SK-N-SH (cell line): ENCODE data around the gene PCK1. TPM values are rescaled to one million over a fixed set of nuclear protein-coding genes. Genes with fewer than 3 reads are reported as not detected.

Experiments used
- CTCF ChIA-PET: fragments of 300-600, 350-600 bp; formaldehyde crosslinking; extraction: SDS; loops from one replicate; lab custom pipeline; 2021; lab: Yijun Ruan, JAX
- POLR2A ChIA-PET: fragments of 350-600 bp; sonication (Branson Sonifier 250); formaldehyde crosslinking; extraction: SDS; loops from one replicate; lab custom pipeline; 2020; ENCODE audit warnings: antibody characterized with exemption, inconsistent platforms; lab: Yijun Ruan, JAX
- DNase-seq: peaks from one replicate; pipeline ENCODE4 v3.0.0; 2012
- H2AFZ ChIP-seq: fragments of 200-600 bp; sonication (generic); 2 replicates; pipeline ENCODE4 v1.8.1; 2016; ENCODE audit warnings: antibody characterized with exemption, mild to moderate bottlenecking, low read depth
- H3F3A ChIP-seq: fragments of 200-600 bp; sonication (generic); replicated peaks from 2 replicates; pipeline ENCODE3; 2016; ENCODE audit warnings: antibody characterized with exemption, mild to moderate bottlenecking; ENCODE audit not compliant: insufficient read depth
- H3K27ac ChIP-seq, 2 experiments: fragments of 200-500 bp in 1 of 2; fragments of 200-600 bp in 1 of 2; sonication (Bioruptor generic) in 1 of 2; sonication (generic), shearing (Covaris generic) in 1 of 2; 2 replicates each; pipeline versions ENCODE4 v1.5.1 to v1.6.1; 2014 to 2016; ENCODE audit warnings: low read depth in 2 of 2, inconsistent platforms in 1 of 2, low read length in 1 of 2, mild to moderate bottlenecking in 1 of 2, mixed read lengths in 1 of 2
- H3K27me3 ChIP-seq: fragments of 200-600 bp; sonication (generic), shearing (Covaris generic); 2 replicates; pipeline ENCODE4 v1.6.1; 2016; ENCODE audit warnings: mixed run types; ENCODE audit not compliant: insufficient read depth
- H3K36me3 ChIP-seq, 2 experiments: fragments of 200-500 bp in 1 of 2; fragments of 200-600 bp in 1 of 2; sonication (Bioruptor generic) in 1 of 2; sonication (generic) in 1 of 2; replicated peaks in 1 of 2; 2 replicates each; pipeline versions ENCODE3 to v1.5.1; 2014 to 2016; ENCODE audit warnings: low read length in 1 of 2, mild to moderate bottlenecking in 1 of 2; ENCODE audit not compliant: insufficient read depth in 2 of 2, control insufficient read depth in 1 of 2
- H3K4me1 ChIP-seq, 2 experiments: fragments of 200-500 bp in 1 of 2; fragments of 200-600 bp in 1 of 2; sonication (Bioruptor generic) in 1 of 2; sonication (generic), shearing (Covaris generic) in 1 of 2; 2 replicates each; pipeline versions ENCODE4 v1.5.1 to v1.6.1; 2014 to 2016; ENCODE audit warnings: low read depth in 1 of 2, low read length in 1 of 2, mixed run types in 1 of 2; ENCODE audit not compliant: insufficient read depth in 2 of 2, control insufficient read depth in 1 of 2
- H3K4me2 ChIP-seq: fragments of 200-600 bp; sonication (generic), shearing (Covaris generic); 2 replicates; pipeline ENCODE4 v1.6.1; 2017; ENCODE audit warnings: mixed run types
- H3K4me3 ChIP-seq, 2 experiments: fragments of 200-500 bp in 1 of 2; fragments of 200-600 bp in 1 of 2; sonication (Bioruptor generic) in 1 of 2; sonication (generic), shearing (Covaris generic) in 1 of 2; 2 replicates each; pipeline versions ENCODE4 v1.5.1 to v1.8.1; 2014 to 2016; ENCODE audit warnings: low read depth in 2 of 2, inconsistent platforms in 1 of 2, low read length in 1 of 2, mild to moderate bottlenecking in 1 of 2, mixed read lengths in 1 of 2, moderate library complexity in 1 of 2
- H3K79me2 ChIP-seq: fragments of 200-600 bp; sonication (generic); 2 replicates; pipeline ENCODE4 v1.8.1; 2017; ENCODE audit warnings: mild to moderate bottlenecking; ENCODE audit not compliant: insufficient read depth
- H3K9ac ChIP-seq: fragments of 200-600 bp; sonication (generic); 2 replicates; pipeline ENCODE4 v1.6.1; 2017; ENCODE audit warnings: mixed run types
- H3K9me2 ChIP-seq: fragments of 200-600 bp; sonication (generic); 2 replicates; pipeline ENCODE4 v1.6.1; 2017; ENCODE audit warnings: mixed run types
- H3K9me3 ChIP-seq: fragments of 200-600 bp; sonication (generic); 2 replicates; pipeline ENCODE4 v1.6.1; 2017; ENCODE audit warnings: mixed run types, mild to moderate bottlenecking, moderate library complexity
- H4K20me1 ChIP-seq: fragments of 200-600 bp; sonication (generic); 2 replicates; pipeline ENCODE4 v1.6.1; 2017; ENCODE audit warnings: mild to moderate bottlenecking, mixed run types; ENCODE audit not compliant: insufficient read depth
- FOSL2 ChIP-seq: IDR thresholded peaks from 2 replicates; pipeline ENCODE4 v1.4.0; 2012; ENCODE audit warnings: low read depth, mild to moderate bottlenecking, moderate library complexity, borderline replicate concordance
- FOXM1 ChIP-seq: IDR thresholded peaks from 2 replicates; pipeline ENCODE4 v1.4.0; 2012; ENCODE audit warnings: low read depth, mild to moderate bottlenecking
- GABPA ChIP-seq: IDR thresholded peaks from 2 replicates; pipeline ENCODE4 v1.4.0; 2012; ENCODE audit warnings: low read depth, mild to moderate bottlenecking
- JUND ChIP-seq: IDR thresholded peaks from 2 replicates; pipeline ENCODE4 v1.4.0; 2012
- MEF2A ChIP-seq: IDR thresholded peaks from 2 replicates; pipeline ENCODE4 v1.4.0; 2012; ENCODE audit warnings: low read depth, borderline replicate concordance
- NFIC ChIP-seq: IDR thresholded peaks from 2 replicates; pipeline ENCODE4 v1.4.0; 2012; ENCODE audit warnings: borderline replicate concordance
- NRF1 ChIP-seq: IDR thresholded peaks from 2 replicates; pipeline ENCODE4 v1.6.1; 2012; ENCODE audit warnings: low read depth, mild to moderate bottlenecking, low read length
- POLR2AphosphoS5 ChIP-seq: IDR thresholded peaks from 2 replicates; pipeline ENCODE4 v1.6.1; 2012; ENCODE audit warnings: low read depth, low read length
- RCOR1 ChIP-seq: fragments of 150-350 bp; IDR thresholded peaks from 2 replicates; pipeline ENCODE4 v1.6.1; 2017; ENCODE audit warnings: antibody characterized with exemption, low read length
- RXRA ChIP-seq: IDR thresholded peaks from 2 replicates; pipeline ENCODE4 v1.4.0; 2012; ENCODE audit warnings: low read depth, mild to moderate bottlenecking, borderline replicate concordance
- SIN3A ChIP-seq: IDR thresholded peaks from 2 replicates; pipeline ENCODE4 v1.6.1; 2012; ENCODE audit warnings: low read depth, mild to moderate bottlenecking, low read length, moderate library complexity, borderline replicate concordance
- SMC3 ChIP-seq: IDR thresholded peaks from 2 replicates; pipeline ENCODE4 v1.6.1; 2012; ENCODE audit warnings: low read depth, low read length, improper control_type of control experiment
- TAF1 ChIP-seq: IDR thresholded peaks from 2 replicates; pipeline ENCODE4 v1.6.1; 2012; ENCODE audit warnings: low read depth, mild to moderate bottlenecking, low read length, moderate library complexity, borderline replicate concordance
- TEAD4 ChIP-seq: IDR thresholded peaks from 2 replicates; pipeline ENCODE4 v1.4.0; 2012; ENCODE audit warnings: mild to moderate bottlenecking, borderline replicate concordance; ENCODE audit not compliant: insufficient read depth
- WGBS: methylation state at CpG from one replicate; pipeline ENCODE4 v1.1.6; 2017; ENCODE audit warnings: low lambda C conversion rate; 5-methylcytosine and 5-hydroxymethylcytosine counted together
- polyA plus RNA-seq, 3 experiments: library from polyadenylated mRNA; depleted of rRNA; stranded (reverse); fragments of >200 nt; gene quantifications; 2 replicates each; pipeline ENCODE4 v1.2.3, GENCODE V29; 2012
- TF ChIP-seq, protein P1 (sequence below): IDR thresholded peaks from 2 replicates; pipeline ENCODE4 v1.4.0; 2012; ENCODE audit warnings: low read depth
- TF ChIP-seq, protein P2 (sequence below): fragments of 200-600 bp; sonication (generic); IDR thresholded peaks from 2 replicates; pipeline ENCODE4 v1.6.1; 2017; ENCODE audit warnings: antibody characterized with exemption, mild to moderate bottlenecking, moderate library complexity

PCK1 gene
- polyA plus RNA-seq, 1 of the 3 experiments (the other 2 are of a cell fraction) = not detected

DNA sequence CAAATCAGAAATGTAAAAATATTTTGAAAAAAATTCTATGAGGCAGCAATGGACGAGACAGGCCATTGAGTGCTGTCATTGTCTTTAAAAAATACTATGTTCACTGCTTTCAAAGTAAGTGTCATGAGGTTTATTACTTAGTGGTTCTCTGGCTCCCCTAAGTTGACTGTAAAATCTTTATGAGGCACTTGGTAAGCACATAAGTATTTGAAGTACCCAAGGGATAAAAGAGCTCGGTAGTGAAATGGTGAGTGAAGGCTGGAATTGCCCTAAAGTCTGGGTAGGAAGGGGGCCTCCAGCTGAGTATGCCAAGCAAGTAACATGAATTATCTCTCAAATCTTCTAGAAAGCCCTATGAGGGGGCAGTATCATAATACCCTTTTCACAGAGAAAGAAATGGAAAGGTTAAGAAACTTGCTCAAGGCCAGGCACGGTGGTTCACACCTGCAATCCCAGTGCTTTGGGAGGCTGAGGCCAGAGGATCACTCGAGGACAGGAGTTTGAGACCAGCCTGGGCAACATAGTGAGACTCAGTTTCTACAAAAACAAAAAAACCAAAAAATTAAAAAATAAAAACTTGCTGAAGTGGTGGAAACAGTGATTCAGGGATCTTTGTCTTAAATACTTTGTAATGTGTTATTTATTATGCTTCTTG lies 30.5 kb upstream of the PCK1 start:
- TF ChIP-seq FOSL2 = no peak
- TF ChIP-seq NRF1 = no peak
- TF ChIP-seq SMC3 = no peak
- TF ChIP-seq, protein P1, sequence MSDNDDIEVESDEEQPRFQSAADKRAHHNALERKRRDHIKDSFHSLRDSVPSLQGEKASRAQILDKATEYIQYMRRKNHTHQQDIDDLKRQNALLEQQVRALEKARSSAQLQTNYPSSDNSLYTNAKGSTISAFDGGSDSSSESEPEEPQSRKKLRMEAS = no peak
- no peak for TF ChIP-seq RXRA
- TF ChIP-seq TAF1 = no peak
- TF ChIP-seq TEAD4 = no peak
- TF ChIP-seq, protein P2, sequence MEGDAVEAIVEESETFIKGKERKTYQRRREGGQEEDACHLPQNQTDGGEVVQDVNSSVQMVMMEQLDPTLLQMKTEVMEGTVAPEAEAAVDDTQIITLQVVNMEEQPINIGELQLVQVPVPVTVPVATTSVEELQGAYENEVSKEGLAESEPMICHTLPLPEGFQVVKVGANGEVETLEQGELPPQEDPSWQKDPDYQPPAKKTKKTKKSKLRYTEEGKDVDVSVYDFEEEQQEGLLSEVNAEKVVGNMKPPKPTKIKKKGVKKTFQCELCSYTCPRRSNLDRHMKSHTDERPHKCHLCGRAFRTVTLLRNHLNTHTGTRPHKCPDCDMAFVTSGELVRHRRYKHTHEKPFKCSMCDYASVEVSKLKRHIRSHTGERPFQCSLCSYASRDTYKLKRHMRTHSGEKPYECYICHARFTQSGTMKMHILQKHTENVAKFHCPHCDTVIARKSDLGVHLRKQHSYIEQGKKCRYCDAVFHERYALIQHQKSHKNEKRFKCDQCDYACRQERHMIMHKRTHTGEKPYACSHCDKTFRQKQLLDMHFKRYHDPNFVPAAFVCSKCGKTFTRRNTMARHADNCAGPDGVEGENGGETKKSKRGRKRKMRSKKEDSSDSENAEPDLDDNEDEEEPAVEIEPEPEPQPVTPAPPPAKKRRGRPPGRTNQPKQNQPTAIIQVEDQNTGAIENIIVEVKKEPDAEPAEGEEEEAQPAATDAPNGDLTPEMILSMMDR = no peak
- no peak for TF ChIP-seq NFIC
- TF ChIP-seq SIN3A = no peak
- TF ChIP-seq MEF2A = no peak
- TF ChIP-seq RCOR1 = no peak
- no peak for TF ChIP-seq FOXM1
- no peak for TF ChIP-seq JUND
- no peaks in the 10 kb centered on the region for H4K20me1 ChIP-seq
- no peak overlapping the region for H3K9ac ChIP-seq
- H3F3A ChIP-seq = no peaks in the 10 kb centered on the region
- H2AFZ ChIP-seq = no peak overlapping the region
- H3K4me3 ChIP-seq = no peak overlapping the region
- H3K27me3 ChIP-seq = no peaks in the 10 kb centered on the region
- no peak for DNase-seq
- H3K9me3 ChIP-seq = no peaks in the 10 kb centered on the region
- ChIA-PET CTCF (interaction anchor here (1.1 to 2.0 kb wide), 2 partner anchors 17 to 36 kb away, joined by 4 read pairs; no protein-coding TSS in a partner anchor), POLR2A (no interaction called here)
- no peaks in the 10 kb centered on the region for H3K79me2 ChIP-seq
- H3K27ac ChIP-seq = no peak overlapping the region
- H3K4me2 ChIP-seq = no peak overlapping the region
- H3K4me1 ChIP-seq = no peaks in the 10 kb centered on the region
- WGBS = 35% methylated on average over 4 of the region's 4 CpGs
- no peaks in the 10 kb centered on the region for H3K9me2 ChIP-seq
- no peaks in the 10 kb centered on the region for H3K36me3 ChIP-seq

DNA sequence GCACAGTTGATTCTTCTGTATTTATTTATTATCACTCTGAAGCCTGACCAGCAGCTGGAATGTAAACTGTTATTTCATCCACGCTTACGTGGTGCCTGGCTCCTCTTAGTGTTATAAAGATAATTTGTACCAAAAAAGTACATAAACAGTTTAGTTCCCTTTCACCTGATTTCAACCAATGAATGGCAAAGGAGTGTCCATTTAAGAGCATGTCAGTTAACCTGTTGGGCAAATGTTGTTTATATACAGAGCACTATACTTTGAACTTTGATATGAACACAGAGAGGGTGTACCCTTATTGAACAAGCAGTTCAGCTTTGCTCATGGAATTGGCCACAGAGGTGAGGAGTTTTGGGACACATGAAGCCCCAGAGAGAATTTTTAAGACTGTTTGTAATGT lies 28.8 kb upstream of the PCK1 start:
- H3K9ac ChIP-seq = no peak overlapping the region
- TF ChIP-seq POLR2AphosphoS5 (no peak), TEAD4 (no peak), NRF1 (no peak), SMC3 (no peak), GABPA (no peak)
- H3K79me2 ChIP-seq = no peaks in the 10 kb centered on the region
- no peak overlapping the region for H3K4me3 ChIP-seq
- no peak overlapping the region for H3K4me2 ChIP-seq
- ChIA-PET CTCF (interaction anchor here (0.6 to 2.0 kb wide), 4 partner anchors 16 to 1219 kb away, joined by 3 to 4 read pairs (median 3); no protein-coding TSS in a partner anchor), POLR2A (no interaction called here)
- H2AFZ ChIP-seq = no peak overlapping the region
- no peak for DNase-seq
- no peaks in the 10 kb centered on the region for H3K4me1 ChIP-seq
- H4K20me1 ChIP-seq = no peaks in the 10 kb centered on the region
- H3K36me3 ChIP-seq = no peaks in the 10 kb centered on the region
- H3F3A ChIP-seq = no peaks in the 10 kb centered on the region
- H3K9me3 ChIP-seq = no peaks in the 10 kb centered on the region
- H3K9me2 ChIP-seq = no peaks in the 10 kb centered on the region
- no peaks in the 10 kb centered on the region for H3K27me3 ChIP-seq
- 57% methylated on average over 2 of the region's 2 CpGs for WGBS
- H3K27ac ChIP-seq = no peak overlapping the region
